GM21360 (cell line): ENCODE data around the gene TCF25.
"Not testable (repeated sequence)": the region's sequence is repeated elsewhere in the genome, so short reads cannot be mapped to it uniquely, and the experiment has no call there.

ENCODE experiments used
- ATAC-seq: cut with Tn5 transposase; IDR thresholded peaks from one replicate; pipeline ENCODE4 v1.9.1; 2021; ENCODE audit warnings: mild to moderate bottlenecking, moderate library complexity; ENCODE audit not compliant: unreplicated experiment

Gene TCF25

DNA sequence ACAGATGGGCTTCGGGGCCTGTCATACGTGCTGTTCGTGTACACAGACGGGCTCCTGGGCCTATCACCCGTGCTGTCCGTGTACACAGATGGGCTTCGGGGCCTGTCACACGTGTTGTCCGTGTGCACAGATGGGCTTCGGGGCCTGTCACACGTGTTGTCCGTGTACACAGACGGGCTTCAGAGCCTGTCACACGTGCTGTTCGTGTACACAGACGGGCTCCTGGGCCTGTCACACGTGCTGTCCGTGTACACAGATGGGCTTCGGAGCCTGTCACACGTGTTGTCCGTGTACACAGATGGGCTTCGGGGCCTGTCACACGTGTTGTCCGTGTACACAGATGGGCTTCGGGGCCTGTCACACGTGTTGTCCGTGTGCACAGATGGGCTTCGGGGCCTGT, 5.7 kb downstream of the TCF25 start:
- ATAC-seq: not testable (repeated sequence)

GRCh38 chr16:89880477-89881367, 7.3 kb downstream of the TCF25 start:
- no peak for ATAC-seq

DNA sequence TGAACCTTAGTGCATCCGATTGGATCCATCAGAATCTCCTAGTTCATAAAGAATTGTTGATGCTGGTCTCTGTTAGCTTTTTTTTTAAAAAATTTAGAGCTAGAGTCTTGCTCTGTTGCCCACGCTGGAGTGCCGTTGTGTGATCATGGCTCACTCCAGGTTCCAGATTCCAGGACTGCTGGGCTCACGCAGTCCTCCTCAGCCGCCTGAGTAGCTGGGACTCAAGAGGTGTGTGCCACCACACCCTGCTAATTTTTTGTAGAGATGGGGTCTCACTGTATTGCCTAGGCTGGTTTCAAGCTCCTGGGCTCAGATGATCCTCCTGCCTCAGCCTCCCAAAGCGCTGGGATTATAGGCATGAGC, 8.0 kb downstream of the TCF25 start:
- ATAC-seq: no peak

DNA sequence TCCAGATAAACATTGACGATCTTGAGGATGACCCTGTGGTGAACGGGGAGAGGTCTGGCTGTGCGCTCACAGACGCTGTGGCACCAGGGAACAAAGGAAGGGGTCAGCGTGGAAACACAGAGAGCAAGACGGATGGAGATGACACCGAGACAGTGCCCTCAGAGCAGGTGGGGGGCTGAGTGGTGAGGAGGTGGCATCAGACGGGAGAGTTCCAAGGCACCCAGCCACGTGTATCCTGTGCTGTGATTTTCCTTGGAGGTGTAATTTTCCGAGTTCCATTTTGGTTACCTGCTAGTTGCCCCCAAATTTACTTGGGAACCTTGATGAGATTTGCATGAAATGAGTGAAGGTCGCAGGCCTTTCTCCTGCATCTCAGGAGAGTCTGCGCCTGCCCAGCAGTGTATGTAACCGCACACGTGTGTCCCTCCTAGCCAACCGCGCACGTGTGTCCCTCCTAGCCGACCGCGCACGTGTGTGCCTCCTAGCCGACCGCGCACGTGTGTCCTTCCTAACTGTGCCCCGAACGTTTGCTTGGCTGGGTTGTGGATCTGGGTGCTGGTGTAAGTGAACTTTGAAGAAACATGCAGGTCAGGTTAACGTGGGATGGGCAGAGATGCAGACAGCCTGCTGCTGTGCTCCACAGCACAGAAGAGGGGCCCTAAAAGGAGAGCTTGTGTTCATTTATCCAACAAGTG, 10.1 kb downstream of the TCF25 start:
- ATAC-seq: no peak

- ATAC-seq: no peak
Measured at GRCh38 chr16:89884041-89884421, 10.6 kb downstream of the TCF25 start.

DNA sequence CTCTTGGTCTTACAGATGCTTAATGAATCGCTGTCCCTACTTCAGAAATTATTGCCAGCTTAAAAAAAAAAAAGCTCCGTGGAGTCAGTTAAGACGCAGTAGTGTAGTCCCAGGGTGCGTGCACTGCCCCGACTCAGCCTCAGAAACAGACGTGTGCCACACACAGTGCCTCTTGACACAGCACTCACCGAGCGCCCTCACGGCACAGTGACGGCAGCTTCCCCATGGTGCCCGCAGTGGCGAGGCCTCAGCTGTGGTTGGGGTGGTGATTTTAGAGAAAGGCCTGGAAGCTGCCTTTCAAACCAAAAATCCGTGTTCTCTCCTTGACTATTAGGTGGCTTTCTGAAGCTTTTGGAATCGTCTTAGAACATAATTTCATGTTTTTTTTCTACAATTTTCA, 13.9 kb downstream of the TCF25 start:
- no peak for ATAC-seq

GRCh38 chr16:89890200-89890599, 16.8 kb downstream of the TCF25 start:
- ATAC-seq: no peak

GRCh38 chr16:89890886-89891657, 17.7 kb downstream of the TCF25 start:
- no peak for ATAC-seq

GRCh38 chr16:89892055-89892630, 18.8 kb downstream of the TCF25 start:
- ATAC-seq: no peak

DNA sequence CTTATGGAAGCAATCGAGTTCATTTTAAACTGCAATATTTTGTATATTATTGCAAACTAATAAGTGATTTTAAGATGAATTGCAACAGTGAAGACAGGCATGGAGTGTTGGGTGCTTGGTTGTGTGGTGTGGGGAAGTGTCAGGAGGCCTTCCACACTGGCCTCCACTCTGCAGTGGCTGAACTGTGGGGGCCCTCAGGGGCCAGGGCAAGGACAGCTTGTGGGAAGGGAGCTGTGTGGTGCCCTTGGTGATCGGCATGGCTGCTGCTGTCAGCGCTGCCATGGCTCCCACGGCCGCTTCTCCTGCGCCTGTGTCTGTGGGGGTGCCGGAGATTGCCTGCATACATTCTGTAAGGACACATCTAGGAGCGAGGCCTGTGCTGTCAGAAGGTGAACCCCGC, 19.2 kb downstream of the TCF25 start:
- ATAC-seq: no peak

GRCh38 chr16:89893642-89894548, 20.5 kb downstream of the TCF25 start:
- ATAC-seq: no peak

DNA sequence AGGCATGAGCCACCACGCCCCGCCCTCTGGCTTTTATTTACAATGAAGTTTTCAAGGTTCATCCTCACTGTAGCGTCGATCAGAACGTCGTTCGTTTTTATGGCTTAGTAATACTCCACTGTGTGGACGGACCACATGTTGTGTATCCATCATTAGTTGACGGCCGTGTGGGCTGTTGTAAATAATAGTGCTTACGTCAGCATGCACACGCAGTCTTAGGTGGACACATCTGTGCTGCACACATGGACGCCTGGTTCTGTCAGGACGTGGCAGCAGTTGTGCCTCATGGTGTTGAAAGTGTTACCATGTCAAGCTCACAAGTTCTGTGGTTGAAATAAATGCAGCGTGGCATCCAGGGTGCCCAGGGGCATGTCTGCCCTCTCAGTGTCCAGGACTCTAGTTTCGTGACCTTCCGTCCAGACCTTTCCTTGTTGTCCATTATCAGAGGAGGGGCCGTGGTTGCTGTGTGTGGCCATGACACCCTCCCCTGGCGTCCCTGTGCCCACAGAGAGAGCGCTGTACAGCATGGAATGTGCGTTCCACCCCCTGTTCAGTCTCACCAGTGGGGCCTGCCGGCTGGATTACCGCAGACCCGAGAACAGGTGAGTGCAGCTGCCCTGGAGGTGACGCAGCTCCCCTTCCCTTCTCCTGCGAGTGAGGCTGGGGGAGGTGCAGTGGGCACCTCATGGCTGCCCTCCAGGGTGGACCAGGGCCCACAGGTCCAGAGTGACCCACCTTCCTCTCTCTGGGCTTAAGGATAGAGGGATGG, 22.3 kb downstream of the TCF25 start:
- no peak for ATAC-seq

DNA sequence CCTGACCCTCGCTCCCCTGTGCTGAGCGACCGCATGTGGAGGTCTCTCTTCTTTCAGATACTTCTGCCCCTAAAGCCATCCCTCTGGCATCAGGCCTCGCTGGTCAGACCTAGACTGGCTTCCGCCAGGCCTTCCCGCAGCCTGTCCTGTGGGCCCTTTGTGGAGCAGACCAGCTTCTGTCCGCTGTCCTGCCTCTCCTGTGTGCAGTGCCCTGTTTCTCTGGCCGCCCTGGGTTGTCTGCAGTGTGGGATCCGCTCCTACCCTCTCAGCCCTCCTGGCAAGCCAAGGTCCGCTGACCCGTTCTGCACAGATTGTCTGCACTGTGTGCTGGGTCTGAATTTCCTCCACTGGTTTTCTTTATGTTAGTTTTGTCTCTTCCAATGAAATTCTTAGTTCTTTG, 23.8 kb downstream of the TCF25 start:
- no peak for ATAC-seq

GRCh38 chr16:89898201-89898967, 25.0 kb downstream of the TCF25 start:
- ATAC-seq: no peak

GRCh38 chr16:89899879-89900481, 26.6 kb downstream of the TCF25 start:
- ATAC-seq: no peak

DNA sequence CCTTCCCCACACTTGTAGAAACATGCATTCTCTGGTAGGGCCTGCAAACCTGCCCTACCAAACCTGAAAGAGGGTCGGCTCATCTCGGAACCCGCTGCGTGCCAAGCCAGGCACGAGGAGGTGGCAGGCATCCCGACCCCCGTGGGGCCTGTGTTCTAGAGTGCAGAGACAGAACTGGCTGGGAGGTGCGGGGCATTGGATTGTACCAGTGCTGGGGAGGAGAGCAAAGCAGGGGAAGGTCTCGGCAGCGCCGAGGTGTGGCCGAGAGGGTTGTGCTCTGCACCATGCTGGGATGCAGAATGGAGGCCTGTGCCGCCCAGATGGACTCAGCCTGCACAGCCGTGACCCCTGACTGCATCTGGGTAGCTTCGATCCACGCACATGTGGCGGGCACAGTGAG, 27.5 kb downstream of the TCF25 start:
- no peak for ATAC-seq

DNA sequence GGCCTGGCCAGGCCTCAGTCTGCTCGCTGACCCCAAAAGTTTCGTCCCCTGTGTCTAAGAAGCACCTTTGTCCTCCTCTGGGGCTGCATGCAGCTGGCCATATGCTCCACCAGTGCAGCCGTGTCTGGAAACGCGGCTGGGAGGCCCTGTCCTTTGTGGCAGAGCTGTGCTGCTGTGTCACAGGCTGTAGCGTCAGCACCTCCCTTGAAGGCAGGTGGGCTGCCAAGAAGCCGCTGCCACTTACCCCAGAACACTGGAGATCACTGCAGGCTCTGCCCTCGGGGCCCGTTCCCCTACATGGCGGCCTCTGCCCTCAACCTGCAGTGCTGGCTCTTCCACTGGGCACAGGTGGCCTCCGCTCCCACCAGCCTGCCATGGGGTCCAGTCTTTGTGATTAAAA, 29.6 kb downstream of the TCF25 start:
- no peak for ATAC-seq

DNA sequence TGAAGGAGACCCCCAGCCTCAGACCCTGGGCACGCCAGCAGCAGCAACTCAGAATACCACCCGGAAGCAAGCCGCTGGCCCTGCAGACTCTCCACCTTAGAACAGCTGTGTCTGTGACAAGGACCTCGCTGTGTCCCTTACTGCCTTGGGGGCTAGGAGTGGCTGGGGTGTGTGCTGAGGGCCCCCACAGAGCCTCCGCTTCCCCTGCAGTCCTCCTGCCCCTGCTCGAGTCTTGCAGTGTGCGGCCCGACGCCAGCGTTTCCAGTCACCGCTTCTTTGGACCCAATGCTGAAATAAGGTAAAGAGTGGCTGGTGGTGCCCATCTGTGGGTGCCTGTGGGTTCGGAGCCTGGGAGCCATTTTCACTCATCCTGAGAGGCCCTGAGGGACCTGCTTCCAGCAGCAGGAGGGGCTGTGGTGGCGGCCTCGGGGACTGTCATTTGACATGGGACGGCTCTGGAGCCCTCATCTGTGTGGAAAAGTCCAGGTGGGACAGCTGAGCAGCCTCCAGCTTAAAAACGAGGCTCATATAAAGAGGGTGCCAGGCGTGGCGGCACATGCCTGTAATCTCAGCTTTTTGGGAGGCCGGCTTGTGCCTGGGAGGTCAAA, 30.6 kb downstream of the TCF25 start:
- ATAC-seq: no peak
